Pons (tissue), 1 donor: ENCODE measurements around the gene CELA3B.
"Not testable (repeated sequence)": the region's sequence is repeated elsewhere in the genome, so short reads cannot be mapped to it uniquely, and the experiment has no call there.

ENCODE experiments used
- DNase-seq: peaks from one replicate; pipeline ENCODE4 v3.0.0-alpha.2; 2016; ENCODE audit warnings: low spot score

The CELA3B gene

GRCh38 chr1:21976703-21977239 is at the start of gene CELA3B:
Gene CELA3B, plus strand, starts transcription at chr1:21977022. Its CDS starts 18 bp downstream, at chr1:21977040.
- DNase-seq = not testable (repeated sequence)

GRCh38 chr1:21927533-21928237 is 49.1 kb upstream of the CELA3B start:
- DNase-seq = no peak

DNA sequence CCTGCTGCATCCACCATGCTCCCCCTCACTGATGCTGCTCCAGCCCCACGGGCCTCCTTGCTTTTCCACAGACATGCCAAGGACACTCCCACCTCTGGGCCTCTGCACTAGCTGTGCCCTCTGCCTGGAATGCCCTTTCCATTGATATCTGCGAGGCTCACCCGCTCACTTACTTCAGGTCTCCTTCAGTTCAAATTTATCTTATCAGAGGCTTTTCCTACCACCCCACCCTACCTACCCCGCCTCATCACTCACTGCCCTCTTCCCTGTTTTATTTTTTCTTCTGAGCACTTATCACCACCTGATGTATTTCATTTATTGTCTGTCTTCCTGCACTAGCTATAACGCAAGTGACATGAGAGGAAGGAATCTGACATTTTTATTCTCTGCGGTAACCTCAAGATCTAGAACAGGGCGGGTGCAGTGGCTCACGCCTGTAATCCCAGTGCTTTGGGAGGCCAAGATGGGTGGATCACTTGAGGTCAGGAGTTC is 46.7 kb upstream of the CELA3B start:
- DNase-seq = no peak

DNA sequence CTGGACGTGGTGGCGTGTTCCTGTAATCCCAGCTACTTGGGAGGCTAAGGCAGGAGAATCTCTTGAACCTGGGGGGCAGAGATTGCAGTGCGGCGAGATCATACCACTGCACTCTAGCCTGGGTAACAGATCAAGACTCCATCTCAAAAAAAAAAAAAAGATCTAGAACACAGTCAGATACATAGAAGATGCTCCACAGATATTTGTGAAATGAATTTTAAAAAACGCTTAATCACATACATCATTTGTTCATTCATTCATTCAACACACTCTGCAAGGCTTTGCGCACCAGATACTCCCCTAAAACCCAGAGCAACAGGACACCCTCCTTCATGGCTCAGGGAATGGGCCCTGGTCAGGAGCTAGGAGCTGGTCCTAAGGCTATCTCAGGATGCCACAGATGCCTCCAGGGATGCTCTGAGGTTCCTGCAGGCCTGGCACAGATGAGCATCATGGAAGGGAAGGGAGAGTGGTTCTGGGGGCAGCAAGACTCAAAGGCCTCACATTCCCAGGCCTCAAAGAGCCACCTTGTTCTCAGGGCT is 46.1 kb upstream of the CELA3B start:
- DNase-seq = no peak

GRCh38 chr1:21931171-21932093 is 45.4 kb upstream of the CELA3B start:
- DNase-seq = no peak

- DNase-seq = no peak
Observed at GRCh38 chr1:21932127-21932526, 44.7 kb upstream of the CELA3B start.

- DNase-seq = no peak
Observed at GRCh38 chr1:21933397-21934248, 43.2 kb upstream of the CELA3B start.

- no peak for DNase-seq
Observed at GRCh38 chr1:21935393-21935804, 41.4 kb upstream of the CELA3B start.

DNA sequence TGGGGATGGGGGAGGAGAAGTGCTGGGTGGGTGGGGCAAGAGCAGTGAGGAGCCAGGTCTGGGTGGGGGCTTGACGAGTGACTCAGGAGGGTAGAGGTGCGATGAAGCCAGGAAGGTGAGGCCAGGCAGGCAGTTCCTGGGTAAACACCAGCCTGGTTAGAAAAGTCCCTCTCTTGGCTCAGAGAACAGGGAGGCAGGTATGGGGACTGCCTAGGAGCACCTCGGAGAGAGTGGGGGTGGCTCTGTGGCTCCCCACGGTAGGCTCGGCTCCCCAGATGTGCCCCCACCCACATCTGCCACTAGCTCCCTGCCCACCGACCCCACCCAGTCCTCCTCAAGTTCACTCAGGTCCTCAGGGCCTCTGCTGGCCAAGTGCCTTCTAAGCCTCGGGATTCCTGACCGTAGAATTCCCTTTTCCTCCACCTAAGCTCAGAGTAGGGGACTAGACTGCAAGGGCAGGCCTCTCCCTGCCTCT is 40.9 kb upstream of the CELA3B start:
- no peak for DNase-seq

DNA sequence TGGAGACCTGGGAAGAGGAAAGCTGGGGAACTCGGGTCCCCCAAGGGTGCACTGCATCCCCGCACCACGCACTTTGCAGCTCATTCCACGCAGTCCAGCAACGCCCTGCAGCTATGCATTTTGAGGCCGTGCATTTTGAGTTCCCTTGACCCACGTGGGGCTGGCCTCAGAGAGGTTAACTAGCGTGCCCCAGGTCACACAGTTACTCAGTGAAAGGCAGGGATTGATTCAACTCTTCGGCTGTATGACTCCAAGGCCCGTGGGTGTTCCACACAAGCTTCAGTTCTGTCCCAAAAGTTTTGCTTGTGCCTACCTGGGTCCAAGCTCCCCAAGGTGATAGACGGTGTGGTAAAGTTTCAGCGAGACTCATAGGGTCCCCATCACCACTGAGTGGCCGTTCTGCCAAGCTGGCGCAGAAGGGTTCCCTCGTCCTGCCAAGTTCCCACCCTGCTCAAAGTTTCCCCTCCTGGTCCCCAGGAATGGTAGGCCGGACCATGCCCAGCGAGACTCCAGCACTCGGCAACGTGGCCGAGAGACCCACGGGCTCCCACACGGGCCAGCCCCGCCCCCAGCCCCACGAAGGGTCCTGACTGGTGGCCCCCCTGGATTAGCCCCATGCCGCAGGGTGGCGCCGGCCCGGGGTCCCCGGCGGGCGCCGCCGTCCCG is 40.3 kb upstream of the CELA3B start:
- DNase-seq = no peak

DNA sequence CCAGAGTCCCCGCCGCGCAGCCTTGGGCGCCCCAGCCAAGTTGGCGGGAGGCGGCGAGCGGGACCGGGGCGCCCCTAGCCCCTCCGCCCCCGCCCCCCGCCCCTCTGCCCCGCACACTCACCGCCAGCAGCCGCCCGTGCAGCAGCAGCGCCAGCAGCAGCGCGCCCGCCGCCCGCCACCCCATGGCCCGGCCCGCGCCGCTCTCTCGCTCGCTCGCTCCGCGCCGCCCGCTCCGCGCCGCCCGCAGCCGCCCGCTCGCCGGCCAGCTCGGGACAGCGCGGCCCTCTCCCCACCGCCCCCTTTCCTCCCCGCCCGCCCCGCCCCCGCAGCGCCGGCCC is 39.8 kb upstream of the CELA3B start, which contains the start of gene HSPG2:
TSS of gene HSPG2 (minus strand) at position 277 of the 338 bp plus-strand sequence. CDS start at position 184, 93 bp downstream.
- DNase-seq = no peak

- DNase-seq = peak; percentile 84
Observed at GRCh38 chr1:21937372-21938121, 39.3 kb upstream of the CELA3B start.

- no peak for DNase-seq
Observed at GRCh38 chr1:21938732-21939538, 37.9 kb upstream of the CELA3B start.

GRCh38 chr1:21939650-21940374 is 37.0 kb upstream of the CELA3B start:
- DNase-seq = peak; percentile 81

GRCh38 chr1:21940492-21940891 is 36.3 kb upstream of the CELA3B start:
- no peak for DNase-seq

DNA sequence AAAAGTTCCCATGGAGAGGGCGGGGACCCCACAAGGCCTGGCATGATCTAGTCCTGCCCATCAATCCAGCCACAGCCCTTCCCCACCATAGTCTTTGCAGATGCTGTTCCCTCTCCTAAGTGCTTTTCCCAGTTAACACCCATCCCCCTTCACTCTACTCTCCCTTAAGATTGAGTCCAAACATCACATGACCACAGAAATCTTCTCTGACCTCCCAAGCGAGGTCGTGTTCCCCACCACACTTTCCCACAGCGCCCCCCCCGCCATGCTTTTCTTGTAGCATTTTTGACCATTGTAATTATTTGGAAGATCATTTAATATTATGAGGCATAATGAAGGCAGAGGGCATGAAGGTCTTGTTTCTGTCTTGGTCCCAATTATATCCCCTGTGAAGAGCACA is 35.5 kb upstream of the CELA3B start:
- no peak for DNase-seq

DNA sequence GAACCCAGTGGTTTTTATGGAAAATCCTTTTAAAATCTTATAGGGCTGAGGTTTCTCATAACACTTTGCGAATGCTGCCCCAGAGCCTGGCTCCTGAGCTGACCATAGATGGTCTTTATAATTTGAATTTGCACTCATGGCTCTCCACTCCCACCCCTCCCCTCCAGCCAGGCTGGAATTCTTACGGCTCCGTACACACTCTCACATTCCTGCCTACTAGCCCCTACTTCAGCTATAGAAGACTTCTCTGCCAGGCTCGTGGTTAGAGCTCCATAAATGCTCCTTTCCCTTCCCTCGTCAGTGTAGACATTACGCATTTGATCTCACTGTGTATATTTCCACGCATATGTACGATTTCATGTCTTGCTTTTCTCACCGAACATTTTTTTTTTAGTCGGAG is 34.4 kb upstream of the CELA3B start:
- DNase-seq = no peak

- DNase-seq = not testable (repeated sequence)
Observed at GRCh38 chr1:21942959-21943640, 33.7 kb upstream of the CELA3B start.
